HG03439 (cell line): Measurements from ENCODE around the gene SLC12A9.
A peak's percentile ranks its signal among the peaks of the same experiment; 100 is the strongest.

ENCODE experiments used
- ATAC-seq: cut with Tn5 transposase; IDR thresholded peaks from one replicate; pipeline ENCODE4 v1.9.1; 2021; ENCODE audit warnings: mild to moderate bottlenecking, moderate library complexity; ENCODE audit not compliant: unreplicated experiment

The SLC12A9 gene

DNA sequence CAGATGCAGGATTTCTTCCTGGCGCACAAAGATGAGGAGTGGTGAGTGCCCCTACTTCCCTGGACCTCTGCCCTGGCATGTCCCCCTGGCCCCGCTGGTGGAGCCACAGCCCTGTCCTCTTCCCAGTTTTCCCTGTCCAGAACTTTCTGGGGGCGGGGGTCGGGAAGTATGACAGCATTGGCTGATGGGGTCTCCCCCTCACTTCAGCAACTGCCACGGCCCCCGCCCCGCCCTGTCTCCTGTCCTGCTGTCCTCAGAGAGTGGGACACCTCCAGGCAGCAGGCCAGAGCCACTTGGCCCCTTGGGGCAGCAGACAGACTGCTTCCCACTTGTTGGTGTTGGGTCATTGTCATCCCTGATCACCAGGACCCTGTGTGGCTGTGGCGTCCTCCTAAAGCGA, 29.7 kb downstream of the SLC12A9 start:
- no peak for ATAC-seq

DNA sequence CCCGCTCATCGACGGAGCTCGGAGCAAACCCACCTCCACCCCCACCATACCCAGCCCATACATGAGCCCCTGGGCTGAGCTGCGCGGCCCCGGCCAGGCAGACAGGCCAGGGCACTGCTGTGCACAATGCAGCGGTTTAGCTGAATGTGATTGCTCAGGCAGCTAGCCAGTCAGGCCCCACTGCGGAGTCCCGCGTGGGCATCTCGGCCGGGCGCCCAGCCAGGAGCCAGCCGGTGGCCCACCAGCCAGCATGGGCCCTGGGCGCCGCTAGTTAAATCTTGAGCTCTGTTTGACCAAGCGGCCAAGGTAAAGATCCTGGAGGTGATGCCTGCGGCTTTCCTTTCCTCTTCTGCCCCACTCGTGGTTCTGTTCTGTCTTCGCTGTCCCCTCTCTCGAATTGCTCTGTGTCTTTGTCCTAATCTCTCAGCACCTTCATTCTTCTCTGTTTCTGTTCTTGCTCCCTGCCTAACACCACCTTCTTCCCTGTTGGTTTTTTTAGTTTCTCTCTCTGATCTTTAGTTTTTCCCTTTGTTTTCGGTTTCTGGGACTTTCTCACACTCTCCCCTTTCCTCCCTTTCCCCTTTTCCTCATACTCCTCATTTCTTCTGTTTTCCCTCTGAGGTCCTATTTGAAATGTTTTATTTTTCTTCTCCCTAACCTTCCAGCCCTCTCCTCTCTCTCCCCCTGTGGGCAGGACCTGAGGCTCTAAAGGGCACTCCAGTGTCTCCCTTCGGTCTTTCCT, 30.4 kb downstream of the SLC12A9 start:
- no peak for ATAC-seq

DNA sequence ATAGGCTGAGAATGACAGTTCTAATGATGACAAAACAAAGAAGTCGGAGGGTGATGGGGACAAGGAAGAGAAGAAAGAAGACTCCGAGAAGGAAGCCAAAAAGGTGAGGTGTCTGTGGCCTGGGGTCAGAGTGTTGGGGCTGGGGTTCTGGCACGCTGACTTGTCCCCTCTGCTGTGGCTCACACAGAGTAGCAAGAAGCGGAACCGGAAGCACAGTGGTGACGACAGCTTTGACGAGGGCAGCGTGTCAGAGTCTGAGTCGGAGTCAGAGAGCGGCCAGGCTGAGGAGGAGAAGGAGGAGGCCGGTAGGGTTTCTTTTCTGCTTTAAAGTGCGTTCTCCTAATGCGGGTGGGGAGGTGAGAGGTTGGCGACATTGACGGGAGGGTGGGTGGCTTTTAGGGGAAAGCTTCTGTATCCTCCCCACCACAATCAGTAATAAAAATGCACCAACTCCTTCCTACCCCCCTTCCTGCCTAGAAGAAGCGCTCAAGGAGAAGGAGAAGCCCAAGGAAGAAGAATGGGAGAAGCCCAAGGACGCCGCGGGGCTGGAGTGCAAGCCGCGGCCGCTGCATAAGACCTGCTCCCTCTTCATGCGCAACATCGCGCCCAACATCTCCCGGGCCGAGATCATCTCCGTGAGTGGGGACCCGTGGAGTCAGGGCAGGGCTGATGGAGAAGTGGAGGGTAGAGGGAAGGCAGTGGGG, 32.4 kb downstream of the SLC12A9 start:
- ATAC-seq = no peak

DNA sequence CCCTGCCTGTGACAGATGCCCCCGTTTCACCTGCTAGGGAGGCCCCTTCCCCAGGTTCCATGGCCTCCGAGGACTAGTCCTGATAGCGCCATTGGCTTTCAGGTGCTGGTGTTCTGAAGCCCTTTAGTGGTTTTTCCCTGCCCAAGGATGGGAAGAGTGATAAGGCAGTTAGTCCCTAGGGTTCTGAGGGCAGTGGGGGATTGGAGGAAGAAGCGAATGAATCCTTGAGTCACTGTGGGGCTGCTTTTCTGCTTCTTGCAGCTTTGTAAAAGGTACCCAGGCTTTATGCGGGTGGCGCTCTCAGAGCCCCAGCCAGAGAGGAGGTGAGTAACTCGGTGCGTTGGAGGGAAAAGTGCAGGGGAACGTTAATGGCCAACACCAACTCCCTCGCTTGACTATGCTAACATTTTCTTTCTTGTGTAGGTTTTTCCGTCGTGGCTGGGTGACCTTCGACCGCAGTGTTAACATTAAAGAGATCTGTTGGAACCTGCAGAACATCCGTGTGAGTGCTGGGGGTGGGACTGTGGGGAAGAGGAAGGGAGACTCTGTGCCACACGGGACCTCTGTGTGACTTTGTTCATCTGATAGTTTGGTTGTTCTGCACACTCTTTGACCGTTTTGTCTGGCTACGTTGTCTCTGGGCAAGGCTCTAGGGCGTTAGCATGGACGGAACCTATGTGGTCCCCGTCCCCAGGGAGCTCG, 33.1 kb downstream of the SLC12A9 start:
- no peak for ATAC-seq

DNA sequence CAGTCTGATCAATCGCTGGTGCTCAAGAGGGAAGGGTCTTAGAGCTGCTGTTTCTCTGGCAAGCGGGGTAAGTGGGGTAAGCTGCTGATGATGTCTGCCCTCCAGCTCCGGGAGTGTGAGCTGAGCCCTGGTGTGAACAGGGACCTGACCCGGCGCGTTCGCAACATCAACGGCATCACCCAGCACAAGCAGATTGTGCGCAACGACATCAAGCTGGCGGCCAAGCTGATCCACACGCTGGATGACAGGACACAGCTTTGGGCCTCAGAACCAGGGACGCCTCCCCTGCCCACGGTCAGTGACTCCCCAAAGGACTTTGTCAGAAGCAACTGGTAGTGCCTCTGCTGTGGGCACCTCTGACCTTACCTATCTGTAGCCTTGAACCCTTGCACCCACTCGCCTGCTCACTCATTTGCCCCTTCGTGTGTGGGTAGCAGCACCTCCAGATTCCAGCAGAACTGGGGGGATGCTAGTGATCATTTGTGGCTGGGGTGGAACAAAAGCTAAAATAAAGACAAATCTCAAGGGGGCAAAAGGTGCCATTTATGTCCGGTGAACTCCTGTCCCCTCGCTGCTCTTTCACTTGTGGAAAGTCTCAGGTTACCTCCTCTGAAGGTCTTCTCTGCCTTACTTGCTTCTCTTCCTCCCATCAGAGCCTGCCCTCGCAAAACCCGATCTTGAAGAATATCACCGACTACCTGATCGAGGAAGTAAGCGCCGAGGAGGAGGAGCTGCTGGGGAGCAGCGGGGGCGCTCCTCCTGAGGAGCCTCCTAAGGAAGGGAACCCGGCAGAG, 33.8 kb downstream of the SLC12A9 start:
- ATAC-seq = no peak

DNA sequence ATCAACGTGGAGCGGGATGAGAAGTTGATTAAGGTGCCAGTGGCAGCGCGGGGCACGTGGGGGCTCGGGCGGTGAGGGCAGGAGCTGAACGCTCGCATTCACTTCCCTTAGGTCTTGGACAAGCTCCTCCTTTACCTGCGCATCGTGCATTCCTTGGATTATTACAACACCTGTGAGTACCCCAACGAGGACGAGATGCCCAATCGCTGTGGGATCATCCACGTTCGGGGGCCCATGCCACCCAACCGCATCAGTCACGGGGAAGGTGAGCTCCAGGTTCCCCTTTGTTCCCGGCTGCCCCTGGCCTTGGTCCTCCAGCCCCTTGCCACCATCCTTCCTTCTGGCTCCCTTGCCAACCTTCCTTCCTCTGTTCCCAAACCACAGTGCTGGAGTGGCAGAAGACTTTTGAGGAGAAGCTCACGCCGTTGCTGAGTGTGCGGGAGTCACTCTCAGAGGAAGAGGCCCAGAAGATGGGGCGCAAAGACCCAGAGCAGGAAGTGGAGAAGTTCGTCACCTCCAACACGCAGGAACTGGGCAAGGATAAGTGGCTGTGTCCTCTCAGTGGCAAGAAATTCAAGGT, 34.5 kb downstream of the SLC12A9 start:
- no peak for ATAC-seq

DNA sequence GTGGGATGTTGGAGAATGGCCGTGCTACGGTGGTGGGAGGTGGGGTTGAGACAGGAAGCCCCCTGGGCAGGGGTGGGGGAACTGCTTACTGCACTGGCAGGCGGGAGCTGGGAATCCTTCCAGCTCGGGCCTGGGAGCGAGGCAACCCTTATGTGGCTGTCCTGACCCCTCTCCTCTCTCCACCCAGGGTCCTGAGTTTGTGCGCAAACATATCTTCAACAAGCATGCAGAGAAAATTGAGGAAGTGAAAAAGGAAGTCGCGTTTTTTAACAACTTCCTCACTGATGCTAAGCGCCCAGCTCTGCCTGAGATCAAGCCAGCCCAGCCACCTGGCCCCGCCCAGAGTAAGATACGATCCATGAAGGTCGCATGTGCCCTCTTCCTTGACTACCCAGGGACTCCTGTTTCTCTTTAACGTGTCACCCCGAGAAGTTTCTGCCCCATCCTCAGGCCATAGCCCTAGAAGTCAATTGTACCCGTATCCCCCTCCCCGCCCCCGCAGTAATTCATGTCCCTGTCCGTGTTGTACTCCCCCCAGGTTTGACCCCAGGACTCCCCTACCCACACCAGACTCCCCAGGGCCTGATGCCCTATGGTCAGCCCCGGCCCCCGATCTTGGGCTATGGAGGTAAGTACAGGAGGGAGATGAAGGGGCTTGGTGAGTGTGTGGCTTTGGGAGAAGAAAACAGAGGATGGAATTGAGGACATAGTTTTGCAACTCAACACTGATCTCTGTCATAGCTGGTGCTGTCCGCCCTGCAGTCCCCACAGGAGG, 35.2 kb downstream of the SLC12A9 start:
- ATAC-seq = peak; percentile 36

DNA sequence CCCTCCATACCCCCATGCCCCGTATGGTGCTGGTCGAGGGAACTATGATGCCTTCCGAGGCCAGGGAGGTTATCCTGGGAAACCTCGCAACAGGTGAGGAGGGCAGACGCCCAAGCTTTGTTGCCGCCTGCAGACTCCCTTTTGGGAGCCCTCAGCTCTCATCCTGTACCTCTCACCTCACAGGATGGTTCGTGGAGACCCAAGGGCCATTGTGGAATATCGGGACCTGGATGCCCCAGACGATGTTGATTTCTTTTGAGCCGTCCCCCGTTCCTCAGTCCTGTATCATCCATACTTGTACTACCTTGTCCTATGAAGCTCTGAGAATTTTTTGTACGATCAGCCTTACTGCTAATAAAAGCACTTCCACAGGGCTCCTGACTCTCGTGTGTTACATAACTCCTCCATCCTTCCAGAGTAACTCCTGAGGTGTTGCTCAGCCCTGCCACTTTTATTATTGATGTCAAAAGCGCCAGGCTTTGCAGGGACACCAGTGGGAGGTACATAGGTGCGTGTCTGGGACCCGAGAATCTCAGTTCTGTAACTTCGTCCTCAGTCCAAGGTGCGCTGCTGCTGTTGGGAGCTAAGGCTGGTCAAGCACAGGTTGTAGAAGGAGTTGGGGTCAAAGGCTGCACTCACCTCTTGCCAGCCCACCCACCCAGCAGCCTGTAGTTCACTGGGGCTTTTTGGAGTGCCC, 35.9 kb downstream of the SLC12A9 start:
- ATAC-seq = no peak

DNA sequence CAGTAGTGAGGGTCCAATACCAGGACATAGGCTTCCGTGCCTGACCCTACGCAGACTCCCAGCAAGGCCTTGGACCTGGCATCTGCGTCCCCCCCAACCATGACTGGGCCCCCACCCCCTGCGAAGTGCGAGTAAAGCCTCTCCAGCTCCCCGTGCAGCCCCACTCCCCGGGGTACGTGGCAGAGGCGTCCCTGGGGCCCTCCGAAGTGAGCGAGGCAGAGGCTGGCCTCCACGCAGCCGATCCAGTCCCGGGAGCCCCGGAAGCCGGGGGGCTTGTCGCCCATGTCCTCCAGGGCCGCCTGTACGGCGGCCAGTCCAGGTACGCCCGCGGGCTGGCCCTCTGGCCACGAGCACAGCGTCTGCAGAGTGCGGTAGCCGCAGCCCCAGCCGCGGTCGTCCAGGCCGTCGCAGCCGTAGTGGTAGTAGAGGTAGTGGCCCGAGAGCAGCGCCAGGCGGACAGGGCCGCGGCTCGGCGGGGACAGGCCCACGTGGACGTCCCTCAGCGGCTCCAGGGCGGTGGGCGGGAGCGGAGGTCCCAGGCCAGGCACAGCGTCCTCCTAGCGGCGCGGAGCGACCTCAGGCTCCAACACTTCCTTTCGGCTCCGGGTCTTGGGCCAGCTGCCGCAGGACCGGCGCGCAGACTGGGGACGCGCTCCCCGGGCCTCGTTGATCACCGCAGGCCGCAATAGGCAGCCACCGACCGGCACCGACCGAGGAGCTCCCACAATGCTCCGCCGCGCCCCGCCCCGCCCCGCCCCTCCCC, 36.7 kb downstream of the SLC12A9 start, which contains the start of gene UFSP1:
TSS of gene UFSP1 (minus strand) at position 728 of the 763 bp plus-strand sequence. CDS start at position 284, 444 bp downstream.
- peak; percentile 50 for ATAC-seq

DNA sequence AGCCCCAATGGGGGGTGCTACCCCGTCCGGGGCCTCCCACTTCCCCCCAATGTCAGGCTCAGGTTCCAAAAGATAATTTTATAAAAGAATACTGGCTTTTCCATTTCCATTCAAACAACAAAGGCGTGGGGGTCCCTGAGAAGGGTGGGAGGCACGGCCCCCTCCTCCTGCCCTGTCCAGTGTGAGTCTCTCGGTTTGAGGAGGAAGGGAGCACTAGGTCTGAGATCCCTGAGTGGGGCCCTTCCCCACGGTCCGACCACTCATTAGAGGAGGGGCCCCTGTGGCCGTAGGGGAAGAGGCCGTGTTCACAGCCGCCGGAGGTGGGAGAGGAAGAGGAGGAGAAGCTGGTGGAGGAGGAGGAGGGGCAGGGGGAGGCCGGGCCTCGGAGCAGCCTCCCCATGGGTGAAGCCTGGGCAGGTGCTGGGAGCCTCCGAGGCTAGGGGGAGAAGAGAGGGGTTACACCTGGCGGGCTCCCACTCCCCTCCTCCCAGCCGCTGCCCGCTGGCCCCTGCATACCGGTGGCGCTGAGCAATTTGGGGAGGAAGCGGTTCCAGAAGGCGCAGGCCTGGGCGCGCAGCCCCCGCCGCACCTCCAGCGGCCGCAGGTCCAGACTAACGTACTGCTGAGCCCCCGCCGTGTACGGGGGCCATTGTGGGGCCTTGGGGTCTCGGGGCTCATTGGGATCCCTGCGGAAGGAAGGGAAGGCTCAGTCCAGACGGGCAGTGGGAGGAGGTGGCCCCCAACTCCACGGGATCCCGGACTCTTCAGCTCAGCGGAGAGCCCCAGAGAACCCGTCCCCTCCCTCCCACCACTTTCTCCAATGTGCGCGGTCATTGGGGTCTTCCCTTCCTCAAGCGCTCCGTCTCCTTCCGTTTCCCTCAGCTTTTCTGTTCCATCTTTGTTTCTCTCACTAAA, 38.4 kb downstream of the SLC12A9 start:
- no peak for ATAC-seq

DNA sequence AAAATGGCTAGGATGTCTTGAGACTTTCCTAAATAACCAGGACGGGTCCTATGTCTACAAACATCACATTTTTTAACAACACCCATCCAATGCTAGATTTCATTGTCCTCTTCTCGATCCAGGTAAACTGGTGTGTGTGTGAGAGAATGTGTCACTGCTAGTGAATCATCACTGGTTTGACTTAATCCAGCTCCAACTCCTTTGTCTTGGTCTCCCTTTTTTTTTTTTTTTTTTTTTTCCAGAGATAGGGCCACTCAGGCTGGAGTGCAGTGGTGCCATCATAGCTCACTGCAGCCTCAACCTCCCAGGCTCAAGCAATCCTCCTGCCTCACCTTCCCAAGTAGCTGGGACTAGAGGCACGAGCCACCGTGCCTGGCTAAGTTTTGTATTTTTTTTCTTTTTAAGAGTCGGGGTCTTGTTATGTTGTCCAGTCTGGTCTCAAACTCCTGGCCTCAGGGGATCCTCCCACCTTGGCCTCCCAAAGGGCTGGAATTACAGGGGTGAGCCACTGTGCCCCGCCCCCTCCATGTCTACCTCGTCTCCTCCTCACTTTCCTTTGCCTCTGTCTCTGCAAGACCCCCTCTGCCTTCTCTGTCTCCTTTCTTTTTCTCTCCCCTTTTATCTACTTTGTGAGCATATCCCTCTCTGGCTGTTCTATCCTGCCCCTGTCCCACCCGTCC, 39.2 kb downstream of the SLC12A9 start:
- ATAC-seq = no peak

DNA sequence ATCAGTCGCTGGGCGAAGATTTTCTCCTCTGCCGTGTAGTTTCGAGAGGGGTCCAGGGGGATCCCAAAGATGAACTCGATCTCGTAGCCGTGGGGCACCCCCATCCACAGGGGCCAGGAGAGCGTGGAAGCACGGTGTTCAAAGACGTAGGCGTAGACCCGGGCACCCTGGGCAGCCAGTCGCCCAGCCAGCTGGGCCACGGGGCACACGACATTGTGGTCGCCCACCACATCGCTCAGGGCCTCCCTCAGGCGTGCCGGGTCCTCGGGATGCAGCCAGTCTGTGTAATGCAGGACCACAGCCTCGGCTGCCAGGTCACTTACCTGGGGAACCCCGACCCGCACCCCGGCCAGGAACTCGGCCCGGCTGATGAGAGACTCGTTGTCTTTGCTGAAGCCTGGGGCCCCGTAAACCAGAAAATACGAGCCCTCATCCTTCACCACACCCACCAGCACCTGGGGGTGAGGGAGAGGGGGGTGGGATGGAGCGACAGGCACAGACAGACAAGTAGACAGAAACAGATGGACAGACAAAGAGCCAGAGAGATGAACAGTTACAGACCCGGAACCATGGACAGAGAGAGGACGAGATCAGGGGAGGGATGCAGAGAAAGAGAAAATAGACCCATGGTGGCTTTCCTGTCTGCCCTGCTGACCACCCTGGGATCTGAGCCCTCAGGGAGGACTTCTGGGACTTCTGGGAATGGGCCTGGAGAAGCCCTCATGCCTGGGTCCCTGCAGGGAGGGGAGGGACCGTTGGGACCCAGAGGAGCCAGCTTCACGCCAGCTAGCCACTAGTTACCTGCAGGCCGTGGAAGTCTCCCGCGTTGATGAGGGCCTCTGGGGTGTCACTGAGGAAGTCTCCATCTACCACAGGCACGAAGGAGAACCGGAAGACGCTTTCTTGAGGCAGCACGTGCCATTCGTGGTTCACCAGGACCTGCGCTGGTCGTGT, 40.1 kb downstream of the SLC12A9 start:
- ATAC-seq = no peak

DNA sequence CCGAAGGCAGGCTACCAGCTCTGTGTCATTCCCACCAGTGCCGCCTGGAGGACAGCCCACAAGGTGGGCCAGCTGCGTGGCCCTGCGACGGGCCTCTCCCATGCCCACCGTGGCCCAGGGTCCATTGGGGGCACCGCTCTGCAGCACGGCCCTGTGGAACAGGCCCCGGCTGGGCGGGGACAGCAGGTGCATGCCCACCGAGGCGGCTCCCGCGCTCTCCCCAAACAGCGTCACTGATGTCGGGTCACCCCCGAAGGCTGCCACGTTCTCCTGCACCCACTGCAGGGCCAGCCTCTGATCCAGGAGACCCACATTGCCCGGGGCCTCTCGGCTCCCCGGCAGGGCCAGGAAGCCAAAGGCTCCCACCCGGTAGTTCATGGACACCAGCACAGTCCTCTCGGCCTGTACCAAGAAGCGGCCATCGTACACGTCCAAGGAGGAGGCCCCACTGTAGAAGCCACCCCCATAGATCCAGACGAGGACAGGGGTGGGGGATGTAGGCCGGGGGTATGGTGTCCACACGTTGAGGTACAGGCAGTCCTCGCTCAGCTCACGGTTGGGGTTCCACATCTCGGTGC, 40.9 kb downstream of the SLC12A9 start:
- no peak for ATAC-seq

DNA sequence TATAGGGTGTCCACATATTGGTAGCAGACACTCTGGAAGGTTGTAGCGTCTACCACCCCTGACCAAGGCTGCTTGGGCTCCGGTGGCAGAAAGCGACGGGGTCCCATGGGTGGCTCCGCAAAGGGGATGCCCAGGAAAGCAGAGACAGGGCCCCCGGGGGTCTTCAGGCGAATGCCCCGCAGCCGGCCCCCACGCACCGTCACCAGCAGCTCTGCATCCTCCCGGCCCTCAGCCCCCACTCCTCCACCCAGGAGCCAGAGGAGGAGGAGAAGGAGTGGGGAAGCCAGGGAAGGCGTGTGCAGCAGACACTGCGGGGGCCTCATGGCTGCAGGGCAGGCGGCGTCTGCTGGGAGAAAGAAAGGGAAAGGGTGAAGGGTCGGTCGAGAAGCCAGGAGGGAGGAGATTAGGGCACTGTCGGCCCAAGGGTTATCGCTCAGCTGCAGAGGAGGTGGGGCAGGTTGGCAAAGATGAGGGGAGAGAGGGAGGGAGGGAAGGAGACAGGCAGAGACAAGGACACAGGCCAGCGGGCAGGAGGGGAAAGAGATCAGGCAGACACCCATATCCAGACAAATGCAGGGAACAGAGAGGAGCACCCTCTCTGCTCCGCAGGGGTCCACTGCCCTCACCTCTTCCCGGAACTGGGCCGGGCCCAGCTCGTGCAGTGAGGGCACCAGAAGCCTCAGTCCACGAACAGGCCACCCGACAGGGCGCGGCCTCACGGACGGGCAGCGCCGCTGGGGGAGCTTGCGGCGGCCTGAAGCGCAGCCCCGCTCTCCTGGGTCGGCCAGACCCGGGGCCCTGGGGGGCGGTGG, 41.6 kb downstream of the SLC12A9 start:
- ATAC-seq = no peak
